LNCaP clone FGC (cell line): ENCODE measurements around the gene SLC13A2.

ENCODE experiments used
- DNase-seq: peaks from one replicate; pipeline ENCODE4 v3.0.0-alpha.2; 2011; ENCODE audit warnings: low read depth
- H3K4me3 ChIP-seq: 2 replicates; pipeline ENCODE4 v1.5.1; 2011; ENCODE audit warnings: mild to moderate bottlenecking, low read depth, low read length, control low read depth
- CTCF ChIP-seq: IDR thresholded peaks from 2 replicates; pipeline ENCODE4 v1.5.1; 2012; ENCODE audit warnings: mild to moderate bottlenecking; ENCODE audit not compliant: control insufficient read depth, insufficient read depth; ENCODE audit errors: extremely low read depth

The SLC13A2 gene

DNA sequence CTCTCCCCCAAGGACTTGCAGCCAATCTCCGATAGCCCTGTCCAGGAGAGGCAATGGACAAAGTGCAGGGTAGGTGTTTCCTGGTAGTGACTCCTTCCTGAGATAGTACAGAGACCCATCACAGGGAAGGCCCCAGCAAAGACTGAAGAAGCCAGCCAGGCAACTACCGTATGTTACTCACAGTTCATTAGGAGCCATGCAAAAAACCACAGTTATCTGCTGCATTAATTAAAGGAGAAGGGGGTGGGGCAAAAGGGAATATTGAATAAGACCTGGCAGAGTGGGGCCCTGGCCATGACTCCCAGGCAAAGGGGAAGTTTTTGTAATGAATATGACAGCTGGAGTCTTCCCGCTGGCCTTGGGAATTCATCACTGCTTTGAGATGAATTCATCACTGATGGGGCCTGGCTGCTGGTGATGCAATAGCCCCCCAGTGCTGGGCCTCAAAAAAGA, 2.5 kb upstream of the SLC13A2 start:
- DNase-seq, result no peak
- no peak overlapping the region for H3K4me3 ChIP-seq
- no peak for TF ChIP-seq CTCF

GRCh38 chr17:28471531-28472342, 1.7 kb upstream of the SLC13A2 start:
- no peak overlapping the region for H3K4me3 ChIP-seq
- no peak for TF ChIP-seq CTCF
- DNase-seq, result no peak

DNA sequence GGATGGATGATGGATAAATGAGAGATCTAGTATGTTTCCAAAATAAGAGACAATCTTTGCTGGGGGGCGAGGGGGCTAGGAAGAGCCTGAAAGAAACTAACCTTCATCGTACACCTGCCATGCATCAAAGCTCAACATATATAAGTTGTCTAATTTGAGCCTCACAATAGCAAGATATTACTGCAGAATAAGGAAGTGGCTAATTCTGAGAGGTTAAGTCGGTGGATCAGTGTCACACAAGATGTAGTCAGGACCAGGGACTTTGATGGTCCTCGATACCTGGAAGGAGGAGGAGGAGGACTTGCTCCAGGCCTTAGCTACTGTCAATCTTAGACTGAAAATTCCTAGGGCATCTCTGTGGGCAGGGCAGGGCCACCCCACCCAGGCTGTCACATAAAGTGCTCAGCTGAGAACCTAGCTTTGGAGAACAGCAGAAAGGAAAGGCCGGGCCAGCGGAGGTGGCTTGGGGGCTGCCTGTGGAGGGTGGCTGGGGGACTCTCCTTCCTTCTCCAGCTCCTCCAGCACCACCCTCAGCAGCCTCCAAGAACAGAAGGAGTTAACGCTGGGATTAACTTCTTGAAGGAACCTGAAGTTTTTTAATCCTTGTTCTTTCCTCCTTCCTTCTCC, 460 bp upstream of the SLC13A2 start:
- H3K4me3 ChIP-seq, result no peak overlapping the region
- no peak for DNase-seq
- no peak for TF ChIP-seq CTCF

- no peak overlapping the region for H3K4me3 ChIP-seq
- no peak for DNase-seq
- TF ChIP-seq CTCF, result no peak
Observed at GRCh38 chr17:28474111-28474531, 677 bp downstream of the SLC13A2 start.

- peak; percentile 40 for DNase-seq
Observed at GRCh38 chr17:28475151-28475900, 1.9 kb downstream of the SLC13A2 start.

More at GRCh38 chr17:28475151-28475900, 1.9 kb downstream of the SLC13A2 start:
- no peak for TF ChIP-seq CTCF
- no peak overlapping the region for H3K4me3 ChIP-seq
